HG02970 (cell line): ENCODE measurements around the gene ECM2.
"Not testable (repeated sequence)": the region's sequence is repeated elsewhere in the genome, so short reads cannot be mapped to it uniquely, and the experiment has no call there.

Experiments
- ATAC-seq: cut with Tn5 transposase; IDR thresholded peaks from one replicate; pipeline ENCODE4 v1.9.1; 2021; ENCODE audit warnings: mild to moderate bottlenecking, moderate library complexity, moderate number of reproducible peaks; ENCODE audit not compliant: unreplicated experiment, low FRiP score

ECM2 gene

GRCh38 chr9:92535940-92536850 is at the start of gene ECM2:
Gene ECM2 (minus strand): TSS chr9:92535990. CDS start chr9:92522866, 13,124 bp downstream.
- ATAC-seq: no peak

DNA sequence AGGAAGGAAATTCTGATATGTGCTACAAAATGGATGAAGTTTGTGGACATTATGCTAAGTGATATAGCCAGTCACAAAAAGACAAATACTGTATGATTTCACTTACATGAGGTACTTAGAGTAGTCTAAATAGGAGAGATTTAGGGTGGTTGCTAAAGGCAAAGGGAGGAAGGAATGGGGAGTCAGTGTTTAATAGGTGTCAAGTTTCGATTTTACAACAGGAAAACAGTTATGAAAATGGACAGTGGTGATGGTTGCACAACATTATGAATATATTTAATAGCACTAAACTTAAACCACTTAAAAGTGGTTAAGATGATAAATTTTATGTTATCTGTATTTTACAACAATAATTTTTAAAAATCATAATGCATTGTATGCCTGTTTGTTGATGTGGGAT is 40.4 kb upstream of the ECM2 start:
- ATAC-seq: no peak

- ATAC-seq: not testable (repeated sequence)
Observed at GRCh38 chr9:92573612-92574011, 37.8 kb upstream of the ECM2 start.

DNA sequence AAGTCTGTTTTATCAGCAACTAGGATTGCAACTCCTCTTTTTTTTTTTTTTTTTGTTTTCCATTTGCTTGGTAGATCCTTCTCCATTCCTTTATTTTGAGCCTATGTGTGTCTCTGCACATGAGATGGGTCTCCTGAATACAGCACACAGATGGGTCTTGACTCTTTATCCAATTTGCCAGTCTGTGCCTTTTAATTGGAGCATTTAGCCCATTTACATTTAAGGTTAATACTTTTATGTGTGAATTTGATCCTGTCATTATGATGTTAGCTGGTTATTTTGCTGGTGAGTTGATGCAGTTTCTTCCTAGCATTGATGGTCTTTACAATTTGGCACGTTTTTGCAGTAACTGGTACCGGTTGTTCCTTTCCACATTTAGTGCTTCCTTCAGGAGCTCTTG is 36.1 kb upstream of the ECM2 start:
- not testable (repeated sequence) for ATAC-seq

DNA sequence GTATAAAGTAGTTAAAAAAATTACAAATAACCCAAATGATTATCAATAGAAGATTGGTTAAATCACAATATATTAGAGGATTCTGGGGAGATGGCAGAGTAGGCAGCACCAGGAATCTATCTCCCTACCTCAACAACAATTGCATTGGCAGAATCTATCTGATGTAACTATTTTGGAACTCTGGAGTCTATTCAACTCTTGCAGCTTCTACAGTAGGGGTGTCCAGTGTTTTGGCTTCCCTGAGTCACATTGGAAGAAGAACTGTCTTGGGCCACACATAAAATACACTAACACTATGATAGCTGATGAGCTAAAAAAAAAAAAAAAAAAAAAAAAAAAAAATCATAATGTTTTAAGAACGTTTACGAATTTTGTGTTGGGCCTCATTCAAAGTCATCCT is 29.2 kb upstream of the ECM2 start:
- no peak for ATAC-seq

GRCh38 chr9:92564504-92564903 is 28.7 kb upstream of the ECM2 start:
- ATAC-seq: no peak

DNA sequence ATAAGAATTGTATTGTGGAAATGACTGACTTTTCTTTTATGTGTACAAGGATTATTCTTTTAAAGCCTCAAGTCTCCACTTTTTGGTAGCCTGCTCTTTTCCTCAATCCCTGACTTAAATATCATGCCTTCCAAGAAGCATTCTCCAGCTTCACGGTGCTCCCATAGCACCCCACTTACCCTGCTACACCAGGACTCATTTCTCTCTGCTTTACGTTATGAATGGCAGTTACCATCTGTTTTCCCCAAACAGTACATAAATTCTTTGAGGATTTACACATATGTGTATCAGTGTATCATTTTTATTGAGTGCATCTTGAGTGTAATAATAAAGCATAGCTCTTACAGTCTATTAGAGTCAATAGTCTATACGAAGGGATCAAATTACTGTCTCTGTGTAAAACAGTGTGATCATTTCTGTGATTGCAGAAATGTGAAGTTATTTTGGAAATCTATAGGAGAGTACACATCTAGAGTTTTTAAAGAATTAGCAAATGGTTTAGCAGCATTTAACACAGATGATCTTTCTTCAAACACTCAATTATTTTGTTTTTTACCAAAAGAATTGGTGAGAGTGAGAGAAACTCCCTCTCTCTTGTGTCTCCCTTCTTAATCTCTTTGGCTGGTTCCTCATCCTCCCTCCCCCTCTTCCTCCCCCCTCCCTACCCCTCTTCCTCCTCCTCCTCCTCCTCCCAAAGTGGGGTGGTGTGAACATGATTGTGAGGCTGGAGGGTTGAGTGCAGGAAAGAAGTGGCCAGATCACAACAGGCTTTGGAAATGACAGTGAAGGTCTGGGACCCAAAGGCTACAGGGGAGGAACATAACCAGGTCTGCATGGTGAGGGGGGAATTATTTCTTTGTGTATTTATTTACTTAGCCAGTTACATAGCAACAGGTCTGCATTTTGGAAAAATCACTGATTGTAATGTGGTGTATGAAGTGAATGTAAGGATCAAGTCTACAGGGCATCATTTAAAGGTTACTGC is 27.6 kb upstream of the ECM2 start:
- no peak for ATAC-seq

- no peak for ATAC-seq
Observed at GRCh38 chr9:92562461-92562967, 26.7 kb upstream of the ECM2 start.

DNA sequence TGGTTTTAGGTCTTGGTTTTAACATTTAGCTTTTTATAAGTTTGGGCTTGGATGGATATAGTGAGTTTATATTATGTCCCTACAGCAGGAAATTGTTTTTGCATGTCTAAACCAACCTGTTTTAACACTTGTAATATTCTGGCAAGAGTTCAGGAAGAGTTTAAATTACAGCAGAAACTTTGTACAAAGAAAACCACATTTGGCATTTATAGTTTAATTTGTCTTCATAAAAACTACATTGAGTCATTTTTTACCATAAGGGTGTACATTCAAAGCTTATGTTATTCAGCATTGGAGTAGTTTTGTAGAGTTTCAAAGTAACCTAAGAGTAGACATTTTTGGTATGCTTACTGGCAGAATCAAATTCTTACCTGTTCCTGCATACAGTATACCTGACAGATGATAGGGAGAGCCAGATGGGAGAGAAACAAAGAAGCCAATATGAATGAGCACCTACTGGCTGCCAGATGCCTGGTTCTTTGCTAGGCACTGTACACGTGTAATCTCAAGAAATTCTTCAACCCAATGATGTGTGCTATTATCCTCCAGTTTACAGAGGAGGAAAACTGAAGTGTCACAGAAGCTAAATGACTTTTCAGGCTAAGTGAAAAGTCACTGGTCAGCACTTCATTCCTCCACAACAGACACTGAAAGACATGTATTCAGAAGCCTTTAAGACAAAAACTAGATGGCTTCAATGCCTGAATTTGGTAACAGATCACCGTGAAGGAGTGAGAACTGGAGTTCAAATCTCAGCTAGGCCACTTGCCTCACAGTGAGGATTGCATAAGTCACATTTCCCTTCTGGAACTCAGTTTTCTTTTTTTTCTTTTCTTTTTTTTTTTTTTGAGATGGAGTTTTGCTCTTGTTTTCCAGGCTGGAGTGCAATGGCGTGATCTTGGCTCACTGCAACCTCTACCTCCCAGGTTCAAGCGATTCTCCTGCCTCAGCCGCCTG is 25.9 kb upstream of the ECM2 start:
- no peak for ATAC-seq

DNA sequence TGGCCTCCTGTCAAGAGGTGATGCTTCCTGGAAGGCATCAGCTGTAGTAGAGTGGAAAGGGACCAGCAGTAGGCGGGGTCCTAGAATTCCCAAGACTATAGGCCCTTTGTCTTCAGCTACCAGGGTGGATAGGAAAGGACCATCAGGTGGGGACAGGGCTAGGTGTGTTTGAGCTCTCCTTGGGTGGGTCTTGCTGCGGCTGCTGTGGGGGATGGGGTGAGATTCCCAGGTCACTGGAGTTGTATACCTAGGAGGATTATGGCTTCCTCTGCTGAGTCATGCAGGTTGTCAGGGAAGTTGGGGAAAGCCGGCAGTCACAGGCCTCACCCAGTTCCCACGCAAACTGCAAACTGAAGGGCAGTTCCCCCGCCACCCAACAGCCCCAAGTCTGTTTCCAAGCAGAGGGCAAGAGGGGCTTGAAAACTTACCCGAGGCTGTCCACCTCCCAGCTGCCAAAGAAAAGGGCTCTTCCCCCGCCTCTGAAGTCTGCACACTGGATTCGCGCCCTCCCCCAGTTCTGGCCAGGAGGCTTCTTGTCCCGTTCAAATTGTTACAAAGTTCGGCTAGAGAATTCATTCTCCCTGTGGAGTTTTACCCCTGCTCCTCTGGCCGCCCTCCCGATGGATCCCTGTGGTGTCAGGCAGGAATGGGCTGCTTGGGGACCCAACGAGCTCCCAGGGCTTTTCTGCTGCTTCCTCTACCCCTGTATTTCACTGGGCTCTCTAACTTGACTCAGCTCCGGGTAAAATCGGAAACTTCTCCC is 23.0 kb upstream of the ECM2 start:
- ATAC-seq: no peak

DNA sequence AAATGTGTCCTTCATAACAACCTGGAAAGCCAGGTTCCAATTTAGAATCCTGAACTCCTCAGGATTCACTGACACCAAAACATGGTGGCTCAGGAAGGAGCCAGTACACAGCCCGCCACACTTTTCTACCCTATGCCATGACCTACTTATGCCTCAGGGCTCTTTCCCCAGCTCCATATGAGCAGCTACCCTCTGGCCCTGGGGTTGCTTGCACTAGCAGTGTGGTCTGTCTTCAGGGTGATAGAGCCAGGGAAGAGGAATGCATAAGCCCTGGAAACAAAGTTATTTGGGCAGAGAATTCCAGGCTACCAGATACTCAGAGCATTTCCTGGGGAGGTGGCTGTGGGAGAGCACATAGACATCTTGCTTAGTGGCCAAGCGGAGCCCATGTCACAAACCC is 15.0 kb upstream of the ECM2 start:
- ATAC-seq: no peak

DNA sequence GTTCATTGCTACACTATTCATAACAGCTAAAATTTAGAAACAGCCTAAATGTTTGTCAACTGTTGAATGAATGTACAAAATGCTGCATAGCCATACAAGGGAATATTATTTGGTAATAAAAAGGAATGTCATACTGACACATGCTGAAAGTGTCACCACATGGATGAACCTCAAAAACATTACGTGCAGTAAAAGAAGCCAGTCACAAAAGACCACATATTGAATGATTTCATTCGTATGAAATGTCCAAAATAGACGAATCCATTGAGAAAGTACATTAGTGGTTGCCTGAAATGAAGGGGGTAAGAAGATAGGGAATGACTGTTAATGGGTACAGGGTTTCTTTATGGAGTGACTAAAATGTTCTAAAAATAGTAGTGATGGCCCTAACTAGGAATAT is 11.6 kb upstream of the ECM2 start:
- no peak for ATAC-seq

GRCh38 chr9:92545002-92545510 is 9.3 kb upstream of the ECM2 start:
- ATAC-seq: no peak

- no peak for ATAC-seq
Observed at GRCh38 chr9:92543972-92544371, 8.2 kb upstream of the ECM2 start.

DNA sequence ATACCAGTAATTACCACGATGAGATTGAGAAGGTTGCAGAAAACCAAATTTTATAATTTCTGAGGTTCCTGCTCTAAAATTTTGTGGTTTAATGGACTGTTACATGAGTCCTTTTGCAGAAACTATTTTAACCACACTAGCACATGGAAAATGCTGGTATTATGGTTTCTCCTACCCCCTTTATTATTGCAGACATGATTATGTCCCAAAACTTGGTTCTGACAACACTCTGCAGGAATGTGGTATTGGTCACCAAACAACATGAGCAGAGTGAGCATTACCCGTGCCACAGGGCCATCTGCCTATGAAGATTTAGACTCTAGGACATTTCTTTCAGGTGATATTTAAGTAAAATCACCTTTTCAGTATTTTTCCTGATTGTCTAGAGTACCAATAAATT is 2.8 kb upstream of the ECM2 start:
- ATAC-seq: no peak

- ATAC-seq: no peak
Observed at GRCh38 chr9:92534674-92535073, 1.1 kb downstream of the ECM2 start.

DNA sequence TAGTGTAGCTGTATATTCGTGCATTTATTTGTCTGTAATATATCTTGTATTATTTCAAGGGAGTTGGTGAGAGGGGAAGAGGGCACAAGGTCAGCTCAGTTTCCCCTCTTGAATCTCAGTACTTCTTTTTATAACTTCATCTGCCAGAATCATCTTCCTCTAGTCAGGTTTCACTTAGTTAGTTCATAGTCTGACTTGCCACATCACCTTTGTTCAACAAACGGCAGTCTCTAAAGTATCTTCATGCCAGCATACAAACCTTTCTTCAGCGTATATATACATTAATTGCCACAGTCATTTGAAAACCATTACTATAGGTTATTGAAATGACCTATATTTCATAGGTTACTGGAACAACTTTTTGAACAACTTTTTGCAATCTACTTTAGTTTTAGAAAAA is 1.6 kb downstream of the ECM2 start:
- no peak for ATAC-seq

DNA sequence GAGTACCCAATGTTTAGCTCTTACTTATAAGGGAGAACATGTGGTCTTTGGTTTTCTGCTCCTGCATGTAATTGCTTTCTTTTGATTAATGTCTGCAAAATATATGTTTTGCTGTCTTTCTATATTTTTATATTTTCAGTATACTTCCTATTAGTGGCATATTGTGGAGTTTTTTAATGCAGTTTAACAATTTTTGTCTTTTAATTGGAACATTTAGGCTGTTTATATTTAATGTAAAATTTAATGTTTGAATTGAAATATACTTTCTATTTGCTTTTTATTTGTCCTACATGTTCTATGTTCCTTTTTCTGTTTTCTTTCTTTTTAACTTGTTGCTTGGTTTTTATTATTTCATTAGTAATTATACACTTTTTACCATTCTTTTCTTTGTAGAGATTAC is 4.9 kb downstream of the ECM2 start:
- no peak for ATAC-seq

- ATAC-seq: no peak
Observed at GRCh38 chr9:92529124-92529523, 6.7 kb downstream of the ECM2 start.
